GM12875 (cell line): ENCODE data around the gene CARD10.

ENCODE experiments used
- H3K4me3 ChIP-seq: one replicate; pipeline ENCODE4 v1.5.1; 2011; ENCODE audit warnings: low read depth, low read length, control low read depth
- TF ChIP-seq, protein P1 (sequence below): IDR thresholded peaks from 2 replicates; pipeline ENCODE4 v1.5.1; 2011; ENCODE audit warnings: low read depth, mild to moderate bottlenecking, control low read depth, inconsistent platforms, low read length, moderate library complexity, borderline replicate concordance; ENCODE audit not compliant: insufficient read depth

CARD10 gene

DNA sequence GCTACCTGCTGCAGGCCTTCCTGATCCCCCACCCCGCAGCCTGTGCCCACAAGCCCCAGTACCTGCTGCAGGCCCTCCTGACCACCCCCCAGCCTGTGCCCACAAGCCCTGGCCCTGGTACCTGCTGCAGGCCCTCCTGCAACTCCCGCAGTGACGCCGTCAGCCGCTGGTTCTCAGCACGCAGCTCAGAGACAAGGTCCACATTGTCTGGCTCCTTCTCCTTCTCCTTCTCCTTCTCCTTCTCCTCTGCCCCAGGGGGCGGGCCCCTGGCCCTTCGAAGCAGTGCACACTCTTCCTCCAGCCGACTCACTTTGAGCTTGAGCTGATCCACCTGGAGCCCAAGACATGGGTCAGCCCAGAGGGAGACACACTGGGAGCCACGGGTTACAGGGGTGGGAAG is 9.1 kb downstream of the CARD10 start:
- no peak overlapping the region for H3K4me3 ChIP-seq
- TF ChIP-seq, protein P1, sequence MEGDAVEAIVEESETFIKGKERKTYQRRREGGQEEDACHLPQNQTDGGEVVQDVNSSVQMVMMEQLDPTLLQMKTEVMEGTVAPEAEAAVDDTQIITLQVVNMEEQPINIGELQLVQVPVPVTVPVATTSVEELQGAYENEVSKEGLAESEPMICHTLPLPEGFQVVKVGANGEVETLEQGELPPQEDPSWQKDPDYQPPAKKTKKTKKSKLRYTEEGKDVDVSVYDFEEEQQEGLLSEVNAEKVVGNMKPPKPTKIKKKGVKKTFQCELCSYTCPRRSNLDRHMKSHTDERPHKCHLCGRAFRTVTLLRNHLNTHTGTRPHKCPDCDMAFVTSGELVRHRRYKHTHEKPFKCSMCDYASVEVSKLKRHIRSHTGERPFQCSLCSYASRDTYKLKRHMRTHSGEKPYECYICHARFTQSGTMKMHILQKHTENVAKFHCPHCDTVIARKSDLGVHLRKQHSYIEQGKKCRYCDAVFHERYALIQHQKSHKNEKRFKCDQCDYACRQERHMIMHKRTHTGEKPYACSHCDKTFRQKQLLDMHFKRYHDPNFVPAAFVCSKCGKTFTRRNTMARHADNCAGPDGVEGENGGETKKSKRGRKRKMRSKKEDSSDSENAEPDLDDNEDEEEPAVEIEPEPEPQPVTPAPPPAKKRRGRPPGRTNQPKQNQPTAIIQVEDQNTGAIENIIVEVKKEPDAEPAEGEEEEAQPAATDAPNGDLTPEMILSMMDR: no peak

DNA sequence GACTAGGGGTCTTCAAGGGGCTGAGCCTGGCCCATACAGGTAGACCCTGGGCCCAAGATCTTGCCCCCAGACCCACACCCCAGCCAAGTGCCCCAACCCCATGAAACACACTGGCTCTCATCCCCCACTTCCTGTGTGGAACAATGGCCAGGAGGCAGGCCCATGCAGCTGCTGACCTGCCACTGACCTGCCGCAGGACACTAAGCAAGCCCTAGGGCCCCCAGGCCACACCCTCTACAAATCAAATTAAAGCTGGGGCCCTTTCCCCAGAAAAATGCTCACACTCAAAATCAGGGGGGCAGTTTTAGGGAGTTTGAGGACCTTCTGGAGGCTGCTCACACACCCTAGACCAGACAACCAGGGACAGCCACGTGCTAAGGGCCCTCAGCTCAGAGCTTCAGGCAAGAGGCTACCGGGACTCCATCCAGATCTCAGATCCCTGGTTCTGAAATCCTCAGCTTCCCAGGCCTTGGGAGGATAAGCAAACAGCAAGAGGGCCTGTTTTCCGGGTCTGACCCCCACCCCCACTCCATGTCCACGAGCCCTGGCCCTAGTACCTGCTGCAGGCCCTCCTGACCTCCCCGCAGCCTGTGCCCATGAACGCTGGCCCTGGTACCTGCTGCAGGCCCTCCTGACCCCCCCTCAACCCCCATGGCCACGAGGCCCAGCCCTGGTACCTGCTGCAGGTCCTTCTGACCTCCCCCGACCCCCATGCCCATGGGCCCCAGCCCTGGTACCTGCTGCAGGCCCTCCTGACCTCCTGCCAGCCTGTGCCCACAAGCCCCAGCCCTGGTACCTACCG is 10.0 kb downstream of the CARD10 start:
- TF ChIP-seq, protein P1: no peak

DNA sequence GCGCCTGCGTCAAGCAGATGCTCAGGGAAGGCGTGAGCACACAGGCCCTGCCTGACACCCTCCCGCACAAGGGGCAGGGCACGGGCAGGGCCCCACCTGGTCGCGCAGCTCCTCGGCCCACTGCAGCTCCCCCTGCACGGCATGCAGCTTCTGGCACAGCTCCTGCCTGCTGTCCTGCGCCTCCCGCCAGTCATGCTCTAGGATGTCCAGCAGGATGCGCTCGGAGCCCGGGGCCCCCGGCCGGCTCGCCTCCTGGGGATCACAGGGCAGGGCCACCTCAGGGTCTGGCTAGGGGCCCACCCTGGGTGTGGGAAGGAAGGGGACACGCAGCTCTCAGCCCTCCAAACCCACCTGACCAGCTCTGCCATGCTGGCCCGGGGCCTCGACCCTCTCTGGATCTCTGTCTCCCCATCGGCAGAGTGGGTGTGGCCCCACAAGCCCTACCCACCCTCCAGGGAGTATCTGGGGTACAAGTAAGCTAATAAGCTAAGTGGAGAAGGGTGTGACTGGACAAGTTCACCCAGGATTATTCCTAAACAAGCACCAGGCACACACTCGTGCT is 10.7 kb downstream of the CARD10 start:
- TF ChIP-seq, protein P1: no peak
- no peak overlapping the region for H3K4me3 ChIP-seq

More for the DNA sequence above, 10.0 kb downstream of the CARD10 start:
- no peak overlapping the region for H3K4me3 ChIP-seq

DNA sequence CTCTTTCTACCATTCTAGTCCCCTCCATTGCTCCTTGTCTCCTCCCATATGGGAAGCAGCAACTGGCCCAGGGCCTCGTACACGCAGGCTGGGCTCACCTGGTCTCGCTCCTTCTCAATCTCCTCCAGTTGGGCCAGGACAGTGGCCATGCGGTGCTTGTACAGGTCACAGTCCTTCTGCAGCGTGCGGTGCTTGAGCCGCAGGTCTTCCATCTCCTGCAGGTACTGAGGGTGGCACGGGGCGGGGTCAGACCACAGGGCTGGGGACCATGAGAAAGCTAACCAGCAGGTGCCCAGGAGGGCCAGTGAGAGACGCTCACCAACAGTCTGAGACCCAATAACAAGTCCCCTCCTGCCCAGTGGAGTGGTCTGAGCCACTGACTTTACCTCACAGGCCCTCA is 11.5 kb downstream of the CARD10 start:
- no peak overlapping the region for H3K4me3 ChIP-seq
- TF ChIP-seq, protein P1: no peak

DNA sequence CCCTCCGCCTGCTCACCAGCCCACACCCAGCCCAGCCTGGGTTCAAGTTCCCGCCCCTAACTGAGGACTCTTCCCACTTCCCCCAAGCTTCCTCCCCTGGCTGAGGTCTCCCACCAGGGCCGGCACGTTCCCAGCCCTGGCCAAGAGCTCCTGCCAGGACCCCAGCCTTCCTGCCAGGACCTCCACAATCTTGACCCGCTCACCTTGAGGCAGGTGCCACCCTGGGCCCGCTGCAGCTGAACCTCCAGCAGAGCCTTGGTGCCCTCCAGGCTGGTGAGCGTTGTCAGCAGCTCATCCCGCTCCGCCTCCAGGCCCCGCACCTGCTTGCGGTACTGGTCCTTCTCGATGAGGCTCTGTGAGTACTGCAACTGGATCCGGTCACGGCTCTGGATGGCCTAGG is 13.2 kb downstream of the CARD10 start:
- H3K4me3 ChIP-seq: no peak overlapping the region
- TF ChIP-seq, protein P1: no peak

DNA sequence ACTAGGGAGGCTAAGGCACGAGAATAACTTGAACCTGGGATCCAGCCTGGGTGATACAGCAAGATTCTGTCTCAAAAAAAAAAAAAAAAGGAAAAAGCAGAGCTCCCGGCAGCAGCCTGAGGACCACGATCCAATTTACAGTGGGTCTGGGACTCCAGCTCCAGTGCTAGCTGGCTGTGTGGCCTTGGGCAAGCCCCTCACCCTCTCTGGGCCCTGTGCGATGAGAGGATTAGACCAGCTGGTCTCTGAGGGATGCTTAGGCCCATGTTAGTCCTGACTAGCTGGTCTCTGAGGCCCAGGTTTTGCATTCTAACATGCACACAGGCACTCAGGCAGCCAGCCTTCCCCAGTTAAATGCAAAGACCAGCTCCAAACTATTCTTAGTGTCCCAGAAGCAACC is 13.7 kb downstream of the CARD10 start:
- H3K4me3 ChIP-seq: no peak overlapping the region
- TF ChIP-seq, protein P1: no peak

DNA sequence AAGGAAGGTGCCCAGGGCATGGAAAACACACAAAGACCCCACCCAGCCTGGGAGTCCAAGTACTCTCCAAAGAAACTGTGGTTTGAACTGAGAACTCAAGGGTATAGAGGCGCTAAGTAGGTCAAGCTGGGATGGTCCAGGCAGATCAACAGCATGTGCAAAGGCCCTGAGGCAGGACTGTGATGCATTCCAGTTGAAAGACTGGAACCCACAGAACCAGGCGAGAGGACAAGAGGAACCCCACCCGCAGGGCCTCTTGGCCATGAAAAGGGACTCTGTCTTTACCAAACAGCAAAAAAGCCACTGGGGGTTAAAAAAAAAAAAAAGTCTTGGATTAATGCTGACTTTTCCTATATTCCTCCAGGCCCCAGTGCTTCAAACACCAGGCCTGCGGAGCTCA is 14.3 kb downstream of the CARD10 start:
- TF ChIP-seq, protein P1: no peak
- no peak overlapping the region for H3K4me3 ChIP-seq
